Neural cell (in vitro differentiated cells): ENCODE measurements around the gene TSPYL2. TPM values are rescaled to one million over a fixed set of nuclear protein-coding genes. Genes with fewer than 3 reads are reported as not detected.

ENCODE experiments used
- polyA plus RNA-seq: library from polyadenylated mRNA; depleted of rRNA; stranded (reverse); fragments of >200 nt; gene quantifications from 2 replicates; pipeline ENCODE4 v1.2.3, GENCODE V29; 2014
- small RNA-seq, 3 experiments: library from RNA; depleted of rRNA; stranded (forward); fragments of <200 nt; gene quantifications; one replicate each; pipeline ENCODE3, GENCODE V24; 2012

The TSPYL2 gene
- polyA plus RNA-seq, 1 donor from 2014 or later = 43.2 TPM

Small RNA genes within 50 kb of the gene (small RNA-seq; reads per million reads assigned to genes)
- gene AL591212.2 = 0 reads per million in 3 experiments

Other genes with a start within 250 kb of the TSPYL2 start
- gene XAGE3, start 214.3 kb upstream of the TSPYL2 start, polyA plus RNA-seq = not detected in 2 replicates
- gene FAM156B, start 185.0 kb upstream of the TSPYL2 start, polyA plus RNA-seq = 57.9 and 111 TPM in 2 replicates
- gene FAM156A, start 123.8 kb upstream of the TSPYL2 start, polyA plus RNA-seq = 66.4 and 66.6 TPM in 2 replicates
- gene GPR173, start 33.6 kb upstream of the TSPYL2 start, polyA plus RNA-seq = 26.9 and 30.8 TPM in 2 replicates
- 35.4 and 37.5 TPM in 2 replicates for gene KANTR, start 11.8 kb downstream of the TSPYL2 start, polyA plus RNA-seq
- gene KDM5C, start 142.8 kb downstream of the TSPYL2 start, polyA plus RNA-seq = 67.8 and 90.8 TPM in 2 replicates
- 2.4 and 3.6 TPM in 2 replicates for gene IQSEC2, start 199.2 kb downstream of the TSPYL2 start, polyA plus RNA-seq